IMR-90 (cell line): ENCODE data around the gene MPST. TPM values are rescaled to one million over a fixed set of nuclear protein-coding genes. Genes with fewer than 3 reads are reported as not detected.

Experiments
- ATAC-seq: fragments of 200-7000 bp; cut with Tn5 transposase; 2 replicates; pipeline ENCODE4 v1.9.1; 2020; ENCODE audit warnings: low read depth, mild to moderate bottlenecking, moderate library complexity
- BruUV-seq: library from RNA; stranded (reverse); fragments of 400-500 nt; replicated peaks from 2 replicates; lab custom pipeline; 2021; lab: Mats Ljungman, UMichigan
- CTCF ChIA-PET: fragments of 300-600 bp; formaldehyde crosslinking; extraction: SDS; loops from one replicate; lab custom pipeline; 2021; ENCODE audit warnings: antibody characterized with exemption; lab: Yijun Ruan, JAX
- POLR2A ChIA-PET: fragments of 300-600 bp; sonication (Branson Sonifier 250); formaldehyde crosslinking; loops from one replicate; lab custom pipeline; 2022; ENCODE audit warnings: antibody characterized with exemption; ENCODE audit not compliant: unreplicated experiment; lab: Charles Lee
- DNase-seq: peaks from one replicate; pipeline ENCODE4 v3.0.0; 2013
- H2AFZ ChIP-seq: replicated peaks from 2 replicates; pipeline ENCODE3; 2013; ENCODE audit warnings: low read length, mild to moderate bottlenecking; ENCODE audit not compliant: poor library complexity
- H2AK5ac ChIP-seq: 2 replicates; pipeline ENCODE4 v1.6.1; 2013; ENCODE audit warnings: low read depth, low read length, inconsistent platforms
- H2AK9ac ChIP-seq: replicated peaks from 2 replicates; pipeline ENCODE3; 2013; ENCODE audit warnings: mild to moderate bottlenecking, low read depth, low read length, moderate library complexity; ENCODE audit not compliant: poor library complexity
- H2BK120ac ChIP-seq: 2 replicates; pipeline ENCODE4 v1.6.1; 2013; ENCODE audit warnings: low read depth, low read length, inconsistent platforms
- H2BK15ac ChIP-seq: 3 replicates; pipeline ENCODE4 v1.6.1; 2013; ENCODE audit warnings: low read depth, low read length, inconsistent platforms
- H2BK20ac ChIP-seq: 2 replicates; pipeline ENCODE4 v1.6.1; 2013; ENCODE audit warnings: low read depth, mild to moderate bottlenecking, inconsistent platforms, low read length, moderate library complexity
- H2BK5ac ChIP-seq: 2 replicates; pipeline ENCODE4 v1.6.1; 2013; ENCODE audit warnings: mild to moderate bottlenecking, low read depth, low read length, inconsistent platforms; ENCODE audit not compliant: poor library complexity, severe bottlenecking
- H3K14ac ChIP-seq: replicated peaks from 2 replicates; pipeline ENCODE4 v1.6.1; 2013; ENCODE audit warnings: low read depth, low read length, inconsistent platforms
- H3K18ac ChIP-seq: 2 replicates; pipeline ENCODE4 v1.6.1; 2013; ENCODE audit warnings: low read depth, low read length, control low read depth
- H3K23ac ChIP-seq: 2 replicates; pipeline ENCODE4 v1.6.1; 2013; ENCODE audit warnings: low read depth, low read length, inconsistent platforms
- H3K27ac ChIP-seq: 2 replicates; pipeline ENCODE4 v1.5.1; 2013; ENCODE audit warnings: mild to moderate bottlenecking, control low read depth, low read length; ENCODE audit not compliant: insufficient read depth
- H3K27me3 ChIP-seq: 2 replicates; pipeline ENCODE4 v1.6.1; 2013; ENCODE audit warnings: low read length; ENCODE audit not compliant: control insufficient read depth, insufficient read depth
- H3K36me3 ChIP-seq: 2 replicates; pipeline ENCODE4 v1.6.1; 2013; ENCODE audit warnings: low read length, mixed read lengths; ENCODE audit not compliant: control insufficient read depth, insufficient read depth
- H3K4ac ChIP-seq: 2 replicates; pipeline ENCODE4 v1.6.1; 2013; ENCODE audit warnings: low read depth, low read length, inconsistent platforms
- H3K4me1 ChIP-seq: 2 replicates; pipeline ENCODE4 v1.6.1; 2013; ENCODE audit warnings: low read length, mixed read lengths; ENCODE audit not compliant: control insufficient read depth, insufficient read depth
- H3K4me2 ChIP-seq: 2 replicates; pipeline ENCODE4 v1.6.1; 2013; ENCODE audit warnings: low read depth, mild to moderate bottlenecking, control low read depth, low read length, moderate library complexity
- H3K4me3 ChIP-seq: 2 replicates; pipeline ENCODE4 v1.5.1; 2013; ENCODE audit warnings: low read depth, mild to moderate bottlenecking, control low read depth, low read length, moderate library complexity; ENCODE audit not compliant: insufficient read depth
- H3K56ac ChIP-seq: 2 replicates; pipeline ENCODE4 v1.6.1; 2013; ENCODE audit warnings: low read length, inconsistent platforms; ENCODE audit not compliant: insufficient read depth; ENCODE audit errors: extremely low read depth
- H3K79me1 ChIP-seq, 2 experiments: 2 replicates each; pipeline ENCODE4 v1.6.1; 2013; ENCODE audit warnings: low read length in 2 of 2, inconsistent platforms in 1 of 2, low read depth in 1 of 2
- H3K9ac ChIP-seq: 2 replicates; pipeline ENCODE4 v1.6.1; 2013; ENCODE audit warnings: low read depth, low read length, control low read depth
- H3K9me1 ChIP-seq: 2 replicates; pipeline ENCODE4 v1.6.1; 2013; ENCODE audit warnings: low read length, inconsistent platforms; ENCODE audit not compliant: insufficient read depth
- H3K9me3 ChIP-seq: 2 replicates; pipeline ENCODE4 v1.6.1; 2013; ENCODE audit warnings: low read length; ENCODE audit not compliant: control insufficient read depth, insufficient read depth
- H4K20me1 ChIP-seq: 2 replicates; pipeline ENCODE4 v1.6.1; 2013; ENCODE audit warnings: low read length, inconsistent platforms; ENCODE audit not compliant: insufficient read depth
- H4K5ac ChIP-seq: 2 replicates; pipeline ENCODE4 v1.6.1; 2013; ENCODE audit warnings: mild to moderate bottlenecking, low read depth, low read length, control low read depth
- H4K8ac ChIP-seq, 2 experiments: 2 replicates each; pipeline ENCODE4 v1.6.1; 2013; ENCODE audit warnings: low read depth in 2 of 2, low read length in 2 of 2, control low read depth in 1 of 2, inconsistent platforms in 1 of 2
- H4K91ac ChIP-seq: 2 replicates; pipeline ENCODE4 v1.6.1; 2013; ENCODE audit warnings: low read depth, low read length, inconsistent platforms; ENCODE audit not compliant: insufficient read depth
- FOS ChIP-seq: fragments of 150-350 bp; IDR thresholded peaks from 2 replicates; pipeline ENCODE4 v1.6.1; 2016; ENCODE audit warnings: low read depth, low read length
- MAZ ChIP-seq: IDR thresholded peaks from 2 replicates; pipeline ENCODE4 v1.6.1; 2012; ENCODE audit warnings: low read depth, mild to moderate bottlenecking, low read length, improper control_type of control experiment, moderate library complexity, borderline replicate concordance
- MXI1 ChIP-seq: IDR thresholded peaks from 2 replicates; pipeline ENCODE4 v1.6.1; 2012; ENCODE audit warnings: low read depth, mild to moderate bottlenecking, low read length, moderate library complexity, borderline replicate concordance
- RAD21 ChIP-seq: IDR thresholded peaks from 2 replicates; pipeline ENCODE4 v1.6.1; 2012; ENCODE audit warnings: low read length, improper control_type of control experiment
- RFX5 ChIP-seq: IDR thresholded peaks from 2 replicates; pipeline ENCODE4 v1.8.0; 2012; ENCODE audit warnings: low read depth, mild to moderate bottlenecking, low read length, moderate library complexity
- WGBS, 2 experiments: methylation state at CpG; one replicate each; pipeline versions ENCODE4 v1.1.5 to v1.1.7; 2013; ENCODE audit warnings: missing lambda C conversion rate in 2 of 2; ENCODE audit not compliant: insufficient read length in 1 of 2; ENCODE audit errors: extremely low coverage in 2 of 2; 5-methylcytosine and 5-hydroxymethylcytosine counted together
- dilution Hi-C: fragments of 300-500 bp; cut with HindIII; formaldehyde crosslinking; loops from one replicate; pipeline ENCODE4 v1.14.3; 2018; ENCODE audit warnings: low sequenced_read_pairs; ENCODE audit not compliant: unreplicated experiment
- in situ Hi-C: fragments of 300-500 bp; cut with MboI; formaldehyde crosslinking; loops from 3 replicates; pipeline ENCODE4 v1.14.3; 2019; ENCODE audit warnings: low sequenced_read_pairs, inconsistent platforms, mixed read lengths
- intact Hi-C: fragments of 100-400 bp; cut with micrococcal nuclease; formaldehyde crosslinking; loops from 2 replicates; pipeline ENCODE4 v1.10.0; 2022
- polyA plus RNA-seq, 3 experiments: library from polyadenylated mRNA; depleted of rRNA; stranded (reverse); fragments of >200 nt; gene quantifications; 2 replicates each; pipeline ENCODE4 v1.2.3, GENCODE V29; 2012; ENCODE audit warnings: low replicate concordance in 1 of 3
- total RNA-seq: library from RNA; depleted of rRNA; stranded (reverse); fragments of >200 nt; gene quantifications from 2 replicates; pipeline ENCODE4 v1.2.3, GENCODE V29; 2012
- TF ChIP-seq, protein P1 (sequence below): conservative IDR thresholded peaks from 2 replicates; pipeline ENCODE4 v1.5.1; 2012; ENCODE audit warnings: mild to moderate bottlenecking, low read depth, low read length, improper control_type of control experiment
- TF ChIP-seq, protein P2 (sequence below): fragments of 150-350 bp; IDR thresholded peaks from 2 replicates; pipeline ENCODE4 v1.6.1; 2017; ENCODE audit warnings: mild to moderate bottlenecking, antibody characterized with exemption, low read length, low read depth
- TF ChIP-seq, protein P3 (sequence below): fragments of 150-350 bp; IDR thresholded peaks from 2 replicates; pipeline ENCODE4 v1.6.1; 2016; ENCODE audit warnings: low read depth, mild to moderate bottlenecking, low read length, moderate library complexity, borderline replicate concordance

MPST gene
- total and polyA plus RNA-seq, 2 of the 4 experiments (the other 2 are of a cell fraction): 19.2 to 43.0 TPM

DNA sequence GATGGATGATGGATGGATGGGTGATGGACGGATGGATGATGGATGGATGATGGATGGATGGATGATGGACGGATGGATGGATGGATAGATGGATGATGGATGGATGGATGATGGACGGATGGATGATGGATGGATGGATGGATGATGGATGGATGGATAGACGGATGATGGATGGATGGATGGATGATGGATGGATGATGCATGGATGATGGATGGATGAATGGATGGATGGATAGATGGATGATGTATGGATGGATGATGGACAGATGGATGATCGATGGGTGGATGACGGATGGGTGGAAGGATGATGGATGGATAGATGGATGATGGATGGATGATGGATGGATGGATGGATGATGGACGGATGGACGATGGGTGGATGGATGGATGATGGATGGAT lies 53.1 kb downstream of the MPST start:
- H3K4me3 ChIP-seq: no peak overlapping the region
- BruUV-seq: no TSS peak
- no peak overlapping the region for H3K9ac ChIP-seq
- H2BK120ac ChIP-seq: no peak overlapping the region
- peak overlapping the region; percentile 50 for H2BK5ac ChIP-seq
- no peak overlapping the region for H3K27ac ChIP-seq
- H2AFZ ChIP-seq: no peak overlapping the region
- ChIA-PET CTCF (no interaction called here), POLR2A (no interaction called here)
- H3K9me1 ChIP-seq: no peaks in the 10 kb centered on the region
- intact Hi-C loops: no loop called here
- no peaks in the 10 kb centered on the region for H3K79me1 ChIP-seq
- H3K18ac ChIP-seq: no peak overlapping the region
- H3K14ac ChIP-seq: no peak overlapping the region
- H2BK15ac ChIP-seq: no peak overlapping the region
- H2BK20ac ChIP-seq: no peak overlapping the region
- ATAC-seq (no peak), DNase-seq (no peak)
- H2AK5ac ChIP-seq: no peak overlapping the region
- WGBS, 2 experiments: 91 to 98% methylated on average over 8 of the region's 8 CpGs
- in situ Hi-C loops: no loop called here
- no peak overlapping the region for H3K4me2 ChIP-seq
- no peaks in the 10 kb centered on the region for H4K20me1 ChIP-seq
- no peak overlapping the region for H4K8ac ChIP-seq
- dilution Hi-C loops: no loop called here
- H3K9me3 ChIP-seq: no peaks in the 10 kb centered on the region
- no peak overlapping the region for H3K23ac ChIP-seq
- H3K56ac ChIP-seq: no peak overlapping the region
- H3K36me3 ChIP-seq: no peaks in the 10 kb centered on the region
- no peak overlapping the region for H2AK9ac ChIP-seq
- peaks cover 56% of the 10 kb centered on the region for H3K27me3 ChIP-seq
- no peak for TF ChIP-seq RFX5
- TF ChIP-seq RAD21: no peak
- TF ChIP-seq, protein P1, sequence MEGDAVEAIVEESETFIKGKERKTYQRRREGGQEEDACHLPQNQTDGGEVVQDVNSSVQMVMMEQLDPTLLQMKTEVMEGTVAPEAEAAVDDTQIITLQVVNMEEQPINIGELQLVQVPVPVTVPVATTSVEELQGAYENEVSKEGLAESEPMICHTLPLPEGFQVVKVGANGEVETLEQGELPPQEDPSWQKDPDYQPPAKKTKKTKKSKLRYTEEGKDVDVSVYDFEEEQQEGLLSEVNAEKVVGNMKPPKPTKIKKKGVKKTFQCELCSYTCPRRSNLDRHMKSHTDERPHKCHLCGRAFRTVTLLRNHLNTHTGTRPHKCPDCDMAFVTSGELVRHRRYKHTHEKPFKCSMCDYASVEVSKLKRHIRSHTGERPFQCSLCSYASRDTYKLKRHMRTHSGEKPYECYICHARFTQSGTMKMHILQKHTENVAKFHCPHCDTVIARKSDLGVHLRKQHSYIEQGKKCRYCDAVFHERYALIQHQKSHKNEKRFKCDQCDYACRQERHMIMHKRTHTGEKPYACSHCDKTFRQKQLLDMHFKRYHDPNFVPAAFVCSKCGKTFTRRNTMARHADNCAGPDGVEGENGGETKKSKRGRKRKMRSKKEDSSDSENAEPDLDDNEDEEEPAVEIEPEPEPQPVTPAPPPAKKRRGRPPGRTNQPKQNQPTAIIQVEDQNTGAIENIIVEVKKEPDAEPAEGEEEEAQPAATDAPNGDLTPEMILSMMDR: no peak
- TF ChIP-seq FOS: no peak
- TF ChIP-seq, protein P2, sequence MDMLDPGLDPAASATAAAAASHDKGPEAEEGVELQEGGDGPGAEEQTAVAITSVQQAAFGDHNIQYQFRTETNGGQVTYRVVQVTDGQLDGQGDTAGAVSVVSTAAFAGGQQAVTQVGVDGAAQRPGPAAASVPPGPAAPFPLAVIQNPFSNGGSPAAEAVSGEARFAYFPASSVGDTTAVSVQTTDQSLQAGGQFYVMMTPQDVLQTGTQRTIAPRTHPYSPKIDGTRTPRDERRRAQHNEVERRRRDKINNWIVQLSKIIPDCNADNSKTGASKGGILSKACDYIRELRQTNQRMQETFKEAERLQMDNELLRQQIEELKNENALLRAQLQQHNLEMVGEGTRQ: no peak
- no peak for TF ChIP-seq MAZ
- TF ChIP-seq MXI1: no peak
- TF ChIP-seq, protein P3, sequence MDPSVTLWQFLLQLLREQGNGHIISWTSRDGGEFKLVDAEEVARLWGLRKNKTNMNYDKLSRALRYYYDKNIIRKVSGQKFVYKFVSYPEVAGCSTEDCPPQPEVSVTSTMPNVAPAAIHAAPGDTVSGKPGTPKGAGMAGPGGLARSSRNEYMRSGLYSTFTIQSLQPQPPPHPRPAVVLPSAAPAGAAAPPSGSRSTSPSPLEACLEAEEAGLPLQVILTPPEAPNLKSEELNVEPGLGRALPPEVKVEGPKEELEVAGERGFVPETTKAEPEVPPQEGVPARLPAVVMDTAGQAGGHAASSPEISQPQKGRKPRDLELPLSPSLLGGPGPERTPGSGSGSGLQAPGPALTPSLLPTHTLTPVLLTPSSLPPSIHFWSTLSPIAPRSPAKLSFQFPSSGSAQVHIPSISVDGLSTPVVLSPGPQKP: no peak
- H3K4ac ChIP-seq: no peak overlapping the region
- no peak overlapping the region for H4K91ac ChIP-seq
- no peak overlapping the region for H4K5ac ChIP-seq
- H3K4me1 ChIP-seq: no peaks in the 10 kb centered on the region
